ENCODE measurements around the gene ZC3H12D.

Gene ZC3H12D

GRCh38 chr6:149414009-149414408 lies 70.8 kb downstream of the ZC3H12D start:
- DNase-seq (ENCODE audit: low read depth) = no peak

GRCh38 chr6:149410557-149410956 lies 74.3 kb downstream of the ZC3H12D start:
- no peak for DNase-seq (ENCODE audit: low read depth)

DNA sequence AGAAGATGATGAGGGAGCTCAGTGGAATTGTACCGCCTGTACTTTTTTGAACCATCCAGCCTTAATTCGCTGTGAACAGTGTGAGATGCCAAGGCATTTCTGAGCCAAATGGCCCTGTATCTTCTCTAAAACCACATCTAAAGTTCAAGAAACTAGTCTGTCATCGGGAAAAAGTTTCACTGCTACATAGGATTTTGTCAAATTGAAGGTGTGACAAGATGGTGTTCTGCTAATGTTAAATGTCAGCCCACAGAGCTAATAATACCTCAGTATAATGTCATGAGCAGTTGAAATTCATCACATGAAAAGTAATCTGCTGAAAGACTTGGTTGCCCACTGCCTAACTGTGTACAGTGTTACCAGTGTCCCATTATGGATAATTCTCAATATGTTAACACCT lies 75.2 kb downstream of the ZC3H12D start:
- no peak for DNase-seq (ENCODE audit: low read depth)

DNA sequence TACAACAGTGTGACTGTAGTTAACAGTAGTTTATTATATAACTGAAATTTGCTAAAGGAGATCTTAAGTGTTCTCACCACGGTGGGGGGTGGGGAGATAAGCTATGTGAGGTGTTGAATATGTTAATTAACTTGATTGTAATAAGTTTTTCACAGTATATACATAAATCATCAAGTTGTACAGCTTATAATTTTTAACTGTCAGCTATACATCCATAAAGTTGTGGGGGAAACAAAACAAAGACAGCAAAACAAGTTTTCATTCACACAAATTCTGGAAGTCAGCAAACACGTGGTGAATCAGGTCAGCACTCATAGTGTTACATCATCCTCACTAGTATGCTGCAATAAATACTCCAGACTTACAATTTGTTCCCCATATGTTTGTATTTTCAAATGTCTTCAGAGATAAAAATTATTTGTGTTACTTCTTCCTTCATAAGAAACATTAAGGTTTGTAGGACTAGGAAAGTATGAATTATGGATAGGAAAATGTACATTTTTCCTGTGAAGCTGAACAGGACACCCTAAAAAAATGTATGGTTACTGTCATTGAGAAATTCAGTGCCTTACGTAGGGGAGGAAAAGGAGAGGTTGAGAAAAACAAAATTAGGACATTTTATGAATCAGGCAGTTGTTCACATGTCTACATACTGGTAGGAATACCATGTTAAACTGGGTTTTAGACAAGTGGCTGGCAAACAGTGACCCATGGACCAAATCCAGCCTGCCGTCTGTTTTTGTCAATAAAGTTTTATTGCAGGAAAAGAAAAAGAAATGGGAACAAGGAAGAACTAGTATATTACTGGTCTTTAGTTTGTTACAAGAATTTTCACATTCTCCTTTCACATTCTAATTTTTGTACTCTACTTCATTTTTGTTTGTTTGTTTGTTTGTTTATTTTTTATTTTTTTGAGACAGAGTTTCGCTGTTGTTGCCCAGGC lies 78.7 kb downstream of the ZC3H12D start:
- no peak for DNase-seq (ENCODE audit: low read depth)

DNA sequence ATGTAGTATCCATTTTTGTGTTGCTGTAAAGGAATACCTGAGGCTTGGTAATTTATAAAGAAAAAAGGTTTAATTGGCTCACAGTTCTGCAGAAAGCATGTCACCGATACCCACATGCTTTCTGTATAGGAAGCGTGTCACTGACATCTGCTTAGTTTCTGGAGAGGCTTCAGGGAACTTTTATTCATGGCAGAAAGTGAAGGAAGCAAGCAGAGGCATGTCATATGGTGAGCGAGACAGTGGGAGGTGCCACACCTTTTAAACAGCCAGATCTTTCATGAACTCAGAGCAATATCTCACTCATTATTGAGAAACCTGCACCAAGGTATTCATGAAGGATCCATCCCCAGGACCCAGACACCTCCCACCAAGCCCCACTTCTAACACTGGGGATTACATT lies 81.3 kb downstream of the ZC3H12D start:
- DNase-seq (ENCODE audit: low read depth) = no peak

- DNase-seq (ENCODE audit: low read depth) = no peak
These were observed 84.8 kb downstream of the ZC3H12D start, which contains the start of gene SUMO4 for GRCh38 chr6:149400050-149400449. Gene SUMO4, plus strand, starts transcription at chr6:149400262. Its CDS starts 130 bp downstream, at chr6:149400392.

DNA sequence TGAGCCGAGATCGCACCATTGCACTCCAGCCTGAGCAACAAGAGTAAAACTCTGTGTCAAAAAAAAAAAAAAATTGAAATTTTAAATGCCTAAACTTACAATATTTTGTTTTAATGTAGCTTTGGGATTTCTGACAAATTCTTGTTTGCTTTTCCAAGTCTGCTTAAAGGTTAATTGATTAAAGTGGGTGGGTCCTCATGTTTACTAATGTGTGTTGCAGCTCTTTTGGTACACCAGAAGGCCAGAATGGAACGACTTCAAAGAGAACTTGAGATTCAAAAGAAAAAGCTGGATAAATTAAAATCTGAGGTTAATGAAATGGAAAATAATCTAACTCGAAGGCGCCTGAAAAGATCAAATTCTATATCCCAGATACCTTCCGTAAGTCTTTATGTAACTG lies 87.4 kb downstream of the ZC3H12D start:
- no peak for DNase-seq (ENCODE audit: low read depth)
